ENCODE results near the gene HS3ST5.

HS3ST5 gene

DNA sequence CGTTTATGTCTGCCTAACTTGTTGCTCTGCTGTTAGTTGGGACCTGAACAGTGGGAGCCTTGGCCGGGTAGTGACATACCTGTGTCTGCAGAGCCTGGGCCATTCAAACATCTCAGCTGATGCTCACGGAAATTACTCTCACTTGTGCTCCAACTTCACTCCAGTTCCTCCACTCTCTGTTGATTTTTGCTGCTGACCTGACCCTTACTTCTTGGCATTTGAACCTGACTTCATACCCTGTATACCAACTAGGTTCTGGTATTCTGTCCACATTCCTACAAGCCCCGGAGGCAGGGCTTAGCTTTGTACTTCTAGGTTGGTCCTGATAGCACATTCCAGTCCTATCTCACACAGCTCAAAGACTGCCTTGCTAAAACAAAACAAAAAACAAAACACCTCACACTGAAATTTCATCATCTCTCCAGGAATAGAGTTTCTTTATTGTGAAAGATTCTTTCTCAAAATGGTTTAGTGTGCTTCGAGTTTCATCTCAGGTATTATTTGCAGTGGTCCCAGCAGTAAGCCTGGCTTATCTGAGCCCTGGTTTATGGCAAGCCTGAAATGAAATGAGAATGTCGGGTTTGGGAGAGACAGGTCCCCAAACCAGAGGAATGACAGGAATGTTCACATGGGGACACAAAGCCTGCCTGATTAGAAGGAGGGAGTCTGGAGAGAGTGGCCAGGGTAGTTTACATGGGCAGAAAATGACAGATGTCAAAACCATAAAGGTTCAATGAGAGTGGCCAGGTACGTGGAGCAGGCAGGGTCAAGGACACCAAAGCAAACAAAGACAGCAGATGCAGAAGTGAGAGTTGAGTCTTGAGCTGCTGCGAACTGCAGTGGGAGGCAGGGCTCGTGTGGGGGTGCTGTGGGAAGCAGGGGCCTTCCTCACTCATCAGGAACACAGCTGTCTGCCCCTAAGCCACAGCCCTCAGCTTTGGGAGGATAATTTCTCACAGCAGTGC, 197.7 kb downstream of the HS3ST5 start:
- no peak for DNase-seq

DNA sequence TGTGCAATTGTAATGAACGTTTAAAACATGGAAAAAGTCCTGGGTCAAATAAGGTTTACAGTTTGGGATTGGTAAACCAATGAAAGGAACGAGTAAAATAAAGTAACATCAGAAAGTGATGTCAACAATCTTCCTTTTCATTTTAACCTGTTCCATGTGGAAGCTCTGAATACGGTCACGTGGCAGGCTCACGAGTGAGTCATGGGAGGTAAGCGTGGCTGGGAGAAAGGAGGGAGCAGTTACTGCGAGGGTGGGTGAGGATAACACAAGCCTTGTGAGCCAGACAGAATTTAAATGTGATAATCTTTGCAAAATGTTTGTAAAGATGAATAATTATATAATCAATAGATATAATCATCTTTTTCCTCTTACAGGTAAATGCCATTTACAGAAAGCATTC, 200.6 kb downstream of the HS3ST5 start:
- no peak for DNase-seq

DNA sequence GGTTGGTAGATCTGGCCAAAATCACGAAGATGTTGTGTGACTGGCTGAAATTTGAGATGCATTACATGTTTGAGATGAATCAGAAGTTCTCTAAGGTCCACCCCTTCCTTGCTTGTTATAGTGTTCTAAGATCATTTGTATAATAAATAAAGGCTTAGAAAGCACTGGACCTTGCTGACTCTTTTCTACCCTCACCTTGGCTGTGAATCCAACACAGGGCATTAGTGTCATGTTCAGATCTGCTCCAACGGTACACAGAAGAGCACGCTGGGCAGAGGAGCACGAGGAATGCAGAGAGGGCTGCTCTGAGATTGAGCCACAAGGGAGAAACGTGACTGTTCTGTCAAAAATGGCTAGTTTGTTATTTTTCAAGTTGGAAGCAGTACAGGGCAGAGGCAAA, 202.4 kb downstream of the HS3ST5 start:
- DNase-seq: no peak

DNA sequence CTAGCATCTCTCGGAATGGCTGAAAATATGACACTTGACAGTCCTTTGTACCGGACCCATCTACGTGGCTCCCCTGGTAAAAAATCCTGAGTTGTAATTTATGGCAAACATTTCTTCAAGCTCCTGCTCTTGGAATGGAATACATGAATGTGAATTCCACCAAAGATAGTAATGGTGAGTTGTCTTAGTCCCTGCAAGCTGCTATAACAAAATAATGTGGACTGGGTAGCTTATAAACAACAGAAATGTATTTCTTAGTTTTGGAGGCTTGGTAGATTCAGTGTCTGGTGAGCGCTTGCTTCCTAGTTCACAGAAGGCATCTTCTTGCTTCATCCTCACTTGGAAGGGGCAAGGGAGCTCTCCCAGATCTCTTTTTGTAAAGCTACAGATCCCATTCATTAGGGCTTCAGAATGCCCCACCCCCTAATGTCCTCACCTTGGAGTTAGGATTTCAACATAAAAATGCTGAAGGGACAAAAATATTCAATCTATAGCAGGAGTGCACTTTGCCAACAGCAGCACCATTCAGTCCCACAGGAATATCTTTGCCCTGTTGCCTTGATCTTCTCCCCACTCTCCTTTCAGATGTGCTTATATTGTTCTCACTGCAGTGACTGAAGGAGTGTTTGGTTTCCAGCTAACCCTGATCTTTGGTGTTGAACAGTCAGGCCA, 204.1 kb downstream of the HS3ST5 start:
- DNase-seq: no peak

DNA sequence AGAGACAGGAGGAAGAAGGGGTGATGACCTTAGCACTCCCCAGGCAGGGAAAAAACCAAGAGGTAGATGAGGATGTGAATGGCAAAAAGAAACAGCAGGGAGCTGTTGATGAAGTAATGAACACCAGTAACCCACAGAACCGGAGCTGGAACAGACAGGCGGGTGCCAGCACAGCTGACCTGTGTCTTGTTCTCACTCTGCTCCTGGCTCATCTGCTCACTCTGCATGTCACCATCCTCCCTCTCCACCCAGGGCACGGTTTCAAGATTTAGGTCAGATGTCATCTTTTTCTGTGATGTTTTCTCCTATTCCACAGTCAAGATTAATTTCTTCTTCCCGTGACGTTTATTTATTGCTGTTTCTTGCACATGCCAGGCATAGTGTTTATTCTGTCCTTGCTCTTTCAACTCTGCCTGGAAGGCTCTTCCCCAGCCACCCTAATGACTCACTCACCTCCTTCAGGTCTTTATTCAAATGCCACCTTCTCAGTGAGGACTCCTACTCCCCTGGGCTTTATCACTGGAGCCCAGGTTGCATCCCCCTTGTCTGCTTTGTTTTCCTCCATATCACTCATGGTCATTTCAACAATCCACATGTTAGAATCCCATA, 207.4 kb downstream of the HS3ST5 start:
- no peak for DNase-seq

DNA sequence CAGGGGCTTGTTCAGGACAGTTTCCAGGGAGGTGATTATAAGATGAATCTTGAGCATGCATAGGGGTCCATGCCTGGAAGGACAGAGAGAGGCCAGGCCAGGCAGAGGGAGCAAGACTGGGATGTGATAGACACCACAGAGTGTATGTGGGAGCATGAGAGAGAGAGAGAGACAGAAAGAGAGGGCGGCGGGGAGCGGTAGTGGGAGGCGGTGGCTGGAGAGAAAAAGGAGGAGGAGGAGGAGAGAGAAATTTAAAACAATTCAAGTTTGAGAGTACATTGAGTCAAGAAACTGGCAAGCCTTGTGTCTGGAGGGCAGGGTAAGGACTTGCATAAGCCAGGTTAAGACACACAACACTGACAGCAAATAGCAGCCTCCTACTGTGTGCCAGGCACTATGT, 209.0 kb downstream of the HS3ST5 start:
- no peak for DNase-seq

DNA sequence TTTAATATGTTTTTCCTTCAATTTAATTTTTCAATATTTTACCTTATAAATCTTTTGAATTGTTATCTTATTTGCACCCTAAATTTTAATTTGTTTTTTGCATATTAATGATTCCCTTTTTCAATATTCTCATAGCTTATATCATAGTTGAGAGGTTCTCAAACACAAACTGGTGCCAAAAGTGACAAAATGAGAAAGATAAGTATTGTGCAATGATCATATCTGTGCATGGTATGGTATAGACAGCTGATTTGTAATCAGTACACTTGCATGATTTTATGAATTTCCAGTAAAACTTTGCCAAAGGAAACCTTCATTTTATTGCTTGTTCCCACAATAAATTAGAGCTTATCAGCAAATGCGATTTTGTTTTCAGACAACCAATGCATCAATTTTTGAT, 210.9 kb downstream of the HS3ST5 start:
- DNase-seq: no peak

DNA sequence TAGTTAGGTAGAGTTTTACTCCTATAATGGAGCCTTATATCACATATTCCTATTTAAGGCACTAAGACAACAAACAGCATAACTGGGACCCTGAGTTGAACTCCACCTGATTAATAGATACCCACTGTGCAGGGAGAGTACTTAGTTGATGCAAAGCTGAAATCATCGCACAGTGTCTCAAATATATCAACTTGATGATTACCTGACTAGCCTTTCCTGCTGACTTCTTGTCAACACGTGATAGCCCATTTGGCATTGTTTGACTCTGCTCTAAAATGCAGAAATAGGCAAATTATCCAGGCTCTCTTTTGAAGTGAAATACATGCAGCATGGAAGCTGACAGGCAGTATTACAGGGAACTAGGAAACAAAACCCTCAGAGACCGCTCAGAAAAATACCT, 217.2 kb downstream of the HS3ST5 start:
- no peak for DNase-seq

DNA sequence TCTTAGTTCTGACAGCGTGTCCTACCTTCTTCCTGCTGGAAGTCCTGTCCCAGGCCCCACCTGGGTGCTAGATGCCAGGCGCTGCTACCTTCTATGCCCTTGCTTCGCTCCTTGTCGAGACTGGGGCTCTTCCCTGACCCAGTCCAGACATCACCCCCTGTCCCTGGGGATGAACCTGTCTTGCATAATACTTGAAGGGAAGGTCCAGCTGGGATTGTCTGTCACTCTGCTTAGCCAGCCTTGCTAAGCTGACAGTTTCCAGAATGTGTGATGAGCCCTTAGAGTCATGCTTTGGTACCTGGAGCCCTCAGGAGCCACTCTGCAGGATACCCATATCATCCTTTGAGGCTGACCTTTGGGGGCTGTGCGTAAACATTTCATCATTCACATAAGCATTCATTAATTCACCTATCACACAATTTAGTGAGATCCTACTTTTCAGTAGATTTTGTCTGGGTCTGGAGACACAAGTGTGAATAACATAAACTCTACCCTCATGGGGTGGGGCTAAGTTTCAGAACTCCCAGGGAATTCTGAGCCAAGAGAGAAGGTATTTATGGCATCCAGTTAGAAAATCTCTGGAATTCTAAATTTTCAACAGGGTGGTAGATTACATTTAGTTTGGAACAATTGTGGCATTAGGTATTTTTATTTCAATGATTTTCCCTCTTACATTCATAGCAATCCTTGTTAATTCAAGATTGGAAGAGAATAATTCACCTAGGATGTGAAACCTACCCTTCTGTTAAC, 220.7 kb downstream of the HS3ST5 start:
- no peak for DNase-seq

DNA sequence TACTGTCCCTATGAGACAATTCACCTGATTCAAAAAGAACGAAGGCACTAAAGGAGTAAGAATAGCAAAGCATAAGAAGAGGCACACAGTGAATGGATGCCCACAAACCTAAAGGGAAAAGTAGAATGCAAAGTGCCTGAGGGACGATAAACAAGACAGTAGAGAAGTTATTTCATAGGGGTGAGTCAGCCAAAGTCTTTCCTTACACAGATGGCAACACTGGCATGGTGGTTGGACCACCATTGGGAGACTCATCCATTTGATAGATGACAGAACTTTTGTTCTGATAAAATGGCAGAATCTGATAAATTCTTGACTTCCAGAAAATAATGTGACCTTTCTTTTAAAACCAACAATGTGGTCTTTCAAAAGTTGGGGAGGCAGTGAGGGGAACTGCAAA, 223.8 kb downstream of the HS3ST5 start:
- no peak for DNase-seq

DNA sequence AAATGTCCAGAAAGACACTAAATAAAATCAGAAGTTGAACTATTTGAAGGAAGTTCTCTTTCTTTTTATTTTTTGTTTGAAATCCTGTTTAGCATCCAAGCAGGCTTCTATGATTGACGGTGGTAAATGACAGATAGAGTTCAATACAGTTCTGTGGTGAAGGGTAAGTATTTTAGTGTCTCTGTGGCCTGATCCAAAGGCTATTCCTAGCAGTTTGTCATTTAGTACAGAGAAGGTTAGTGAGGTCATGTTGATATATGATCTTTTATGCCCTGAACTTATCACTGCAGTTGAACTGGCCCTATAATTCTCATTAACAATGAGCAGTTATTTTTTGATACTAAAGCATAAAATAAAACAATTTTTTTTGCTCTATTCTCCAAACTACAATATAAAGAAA, 227.2 kb downstream of the HS3ST5 start:
- no peak for DNase-seq

DNA sequence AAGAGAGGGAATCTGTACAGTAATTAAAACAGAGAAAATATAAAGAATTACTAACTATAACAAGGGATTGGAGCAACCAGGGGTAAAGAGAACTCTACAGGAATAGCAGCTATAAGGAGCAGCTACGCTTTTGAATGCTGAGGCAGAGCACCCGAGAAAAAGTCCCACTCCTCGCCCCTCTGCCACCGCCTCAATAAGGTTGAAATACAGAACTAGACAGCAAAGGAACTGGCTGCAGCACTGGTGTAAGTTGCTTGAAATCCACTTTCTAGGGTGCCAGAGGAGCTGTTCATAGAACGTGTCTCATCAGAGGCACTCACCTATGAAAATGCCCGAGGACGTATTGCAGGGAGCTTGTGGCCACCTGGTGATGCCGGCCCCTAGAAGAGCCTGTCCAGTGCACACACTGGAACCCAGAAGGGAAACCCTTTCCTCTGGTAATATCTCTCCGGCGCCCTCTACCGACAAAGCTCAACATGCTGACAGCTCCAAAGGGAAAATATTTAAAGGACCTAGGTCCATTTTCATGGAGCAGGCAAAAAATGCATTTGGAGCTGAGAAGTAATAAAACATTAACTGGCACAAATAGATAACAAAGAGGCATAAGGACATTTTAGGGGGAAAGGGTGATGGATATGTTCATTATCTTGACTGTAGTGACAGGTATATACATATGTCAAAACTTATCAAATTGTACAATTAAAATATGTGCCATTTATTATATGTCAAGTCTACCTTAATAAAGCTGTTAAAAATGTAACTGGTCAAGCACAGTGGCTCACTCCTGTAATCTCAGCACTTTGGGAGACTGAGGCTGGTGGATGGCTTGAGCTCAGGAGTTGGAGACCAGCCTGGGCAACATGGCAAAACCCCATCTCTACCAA, 234.5 kb downstream of the HS3ST5 start:
- peak; percentile 29 to 69 for DNase-seq

DNA sequence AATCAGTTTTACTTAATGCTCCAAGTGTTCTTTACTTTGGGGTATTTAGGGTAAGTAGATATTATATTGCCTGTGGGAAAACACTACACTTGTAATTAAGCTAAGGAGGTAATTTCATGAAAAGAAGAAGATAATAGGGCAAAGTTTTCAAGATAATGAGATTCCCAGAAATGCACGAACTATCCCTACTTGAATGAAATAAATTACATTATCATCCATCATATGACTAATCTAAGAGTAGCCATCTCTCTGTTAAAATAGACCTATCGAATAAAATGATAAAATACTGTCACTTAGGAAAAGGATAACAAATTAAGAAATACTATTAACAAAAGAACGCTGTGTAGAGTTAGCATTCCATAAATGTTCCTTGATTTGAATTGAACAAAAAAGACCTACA, 236.8 kb downstream of the HS3ST5 start:
- DNase-seq: no peak

DNA sequence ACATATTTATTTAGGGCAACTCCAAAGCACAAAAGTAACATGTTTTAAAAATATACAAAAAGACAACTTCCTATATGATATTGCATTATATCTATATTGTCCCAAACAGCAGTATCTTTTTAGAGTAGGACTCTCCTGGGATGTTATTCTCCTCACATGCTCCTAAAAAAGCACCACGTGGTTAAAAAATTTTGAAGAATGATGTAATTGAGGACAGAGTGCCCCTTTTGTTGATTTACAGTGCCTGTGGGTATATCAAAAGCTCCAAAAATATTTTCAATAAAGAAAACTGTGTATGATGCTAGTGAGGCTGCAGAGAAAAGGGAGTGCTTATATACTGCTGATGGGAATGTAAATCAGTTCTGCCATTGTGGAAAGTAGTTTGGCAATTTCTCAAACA, 241.6 kb downstream of the HS3ST5 start:
- DNase-seq: no peak

DNA sequence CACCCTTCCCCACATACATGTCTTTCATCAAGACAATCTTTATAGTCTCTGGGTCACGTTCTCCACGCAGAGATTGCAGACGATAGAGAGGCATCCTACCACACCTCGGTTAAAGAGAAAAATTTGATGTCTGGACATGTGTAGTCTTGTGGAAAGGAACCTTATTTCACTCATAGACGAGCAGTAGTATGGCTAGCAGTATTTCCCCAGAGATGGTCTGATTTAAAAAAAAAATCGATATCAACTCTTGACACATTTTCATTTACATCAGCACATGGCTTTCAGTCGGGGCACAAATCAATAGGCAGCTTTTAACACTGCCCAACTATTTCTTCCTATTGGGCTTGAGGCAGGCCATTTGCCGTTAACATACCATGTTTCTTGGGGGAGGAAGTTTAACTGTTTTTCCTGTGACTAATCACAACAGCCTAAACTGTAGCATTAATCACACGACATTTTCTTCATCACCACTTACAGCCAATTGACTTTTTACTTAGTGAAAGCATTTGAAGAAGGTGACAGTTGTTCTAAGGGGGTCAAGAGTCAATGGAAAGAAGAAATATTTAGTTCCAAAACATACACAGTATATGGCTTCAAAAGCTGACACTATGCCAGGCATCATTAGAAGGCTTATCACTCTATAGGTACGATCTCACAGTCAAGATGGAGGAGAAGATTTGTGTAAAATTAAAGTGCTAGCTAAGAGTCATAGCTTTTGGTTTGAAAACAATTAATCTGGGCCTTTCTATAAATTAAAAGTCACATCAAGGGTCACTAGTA, 242.4 kb downstream of the HS3ST5 start:
- no peak for DNase-seq

DNA sequence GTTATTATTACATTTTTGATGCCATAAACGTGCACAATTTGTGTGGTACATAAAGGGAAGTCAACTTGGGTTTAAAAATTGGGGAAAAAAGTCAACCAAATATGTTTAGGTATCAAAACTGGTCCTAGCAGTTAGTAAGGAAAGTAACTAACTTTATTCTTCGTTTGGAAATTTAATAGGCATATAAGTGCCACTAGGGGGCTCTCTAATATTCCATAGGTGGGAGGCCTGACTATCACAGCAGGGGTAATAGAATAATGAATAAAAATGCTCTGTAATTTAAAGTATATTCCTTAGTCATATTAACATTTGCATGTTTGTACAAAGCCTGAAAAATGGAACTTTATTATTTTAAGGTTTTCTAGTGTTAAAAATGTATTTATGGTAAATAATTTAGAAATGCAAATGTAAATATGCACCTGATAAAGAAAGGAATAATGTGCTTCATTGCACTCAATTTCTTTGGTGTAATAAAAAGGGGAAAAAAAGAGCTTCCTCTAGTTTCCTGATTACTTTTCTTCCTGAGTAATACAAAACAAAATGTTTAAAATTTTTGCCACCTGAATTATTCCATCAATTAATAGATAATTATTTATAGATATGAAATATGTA, 246.2 kb downstream of the HS3ST5 start:
- DNase-seq: peak in 1 of 2 experiments; percentile 43

DNA sequence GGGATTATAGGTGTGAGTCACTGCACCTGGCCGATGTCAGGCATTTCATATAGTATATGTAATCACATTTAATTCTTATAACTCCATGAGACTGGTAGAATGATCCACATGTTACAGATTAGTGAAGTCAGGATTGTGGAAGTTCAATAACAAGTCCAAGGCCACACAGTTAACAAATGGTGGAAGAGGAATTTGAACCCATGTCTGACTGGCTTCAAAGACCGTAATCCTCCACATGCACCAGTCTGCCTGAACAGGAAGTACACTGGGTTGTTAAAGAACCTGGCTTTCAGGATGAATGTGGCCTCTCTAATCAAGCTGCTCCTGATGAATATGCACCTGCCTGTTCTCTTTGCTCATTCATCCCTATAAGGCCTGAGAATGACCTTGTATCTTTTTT, 249.9 kb downstream of the HS3ST5 start:
- DNase-seq: no peak

DNA sequence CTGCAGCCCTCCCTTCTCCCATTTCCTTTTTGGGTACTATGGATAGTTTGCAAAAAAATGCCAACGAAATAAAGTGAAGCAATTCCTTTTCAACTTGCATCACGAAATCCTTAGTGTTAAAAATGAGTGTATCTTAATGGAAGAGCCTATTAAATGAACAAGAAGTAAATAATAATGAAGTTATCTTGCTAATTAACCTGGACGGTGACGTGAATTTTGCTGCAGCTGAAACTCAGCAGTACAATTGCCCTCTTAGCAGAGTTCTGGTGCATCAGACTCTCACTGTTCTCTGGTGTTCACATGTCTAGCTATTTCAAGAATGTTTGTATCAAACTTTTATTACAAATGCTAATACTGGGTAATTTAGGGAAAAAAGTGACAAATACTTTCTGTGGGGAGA, 252.2 kb downstream of the HS3ST5 start:
- no peak for DNase-seq

DNA sequence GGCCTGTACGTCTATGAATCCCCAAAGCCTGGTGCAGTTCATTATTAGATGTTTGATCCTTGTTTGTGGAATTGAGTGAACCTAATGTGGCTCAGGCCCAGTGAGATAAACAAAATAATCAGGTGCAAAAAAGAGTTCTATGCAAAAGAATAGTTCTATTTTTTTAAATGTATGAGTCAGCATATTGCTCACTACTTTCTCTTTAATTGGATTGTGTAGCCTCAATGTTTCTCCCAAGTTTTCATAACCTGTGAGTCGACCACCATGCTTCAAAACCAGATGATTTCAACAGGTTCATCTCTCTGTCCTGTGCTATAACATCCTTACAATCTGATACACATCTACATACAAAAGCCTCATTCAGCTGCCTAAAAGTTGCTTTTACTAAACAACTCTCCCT, 255.3 kb downstream of the HS3ST5 start:
- no peak for DNase-seq

DNA sequence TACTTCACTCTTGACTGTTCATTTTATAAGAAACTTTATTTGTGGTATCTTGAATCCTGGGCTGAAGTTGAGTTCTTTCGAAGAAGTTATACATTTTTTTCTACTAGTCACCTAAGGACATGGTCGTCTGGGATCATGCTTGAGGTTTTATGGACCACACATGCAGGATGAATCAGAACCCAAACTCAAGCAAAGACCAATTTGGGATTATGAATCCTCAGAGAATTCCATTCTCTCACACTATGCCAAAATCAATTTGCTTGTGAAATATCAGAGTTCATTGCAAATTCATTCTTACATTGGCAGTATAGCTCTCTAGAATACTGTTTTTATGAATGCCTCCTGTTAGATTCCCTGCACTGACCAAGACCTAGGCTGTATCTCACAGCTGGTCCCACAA, 257.6 kb downstream of the HS3ST5 start:
- DNase-seq: no peak

Measured in SW 1271 (cell line).